Lower leg skin (tissue), 4 donors: ENCODE measurements around the gene USP26. TPM values are rescaled to one million over a fixed set of nuclear protein-coding genes. Genes with fewer than 3 reads are reported as not detected.

Source experiments
- DNase-seq, 2 donors: peaks; one replicate each; pipeline ENCODE4 v3.0.0-alpha.2; 2019; ENCODE audit warnings: low spot score in 2 of 2
- H3K4me3 ChIP-seq: fragments of 200-600 bp; sonication (generic); 2 replicates; pipeline ENCODE4 v1.5.1; 2017; ENCODE audit warnings: mild to moderate bottlenecking, low read depth; ENCODE audit not compliant: poor library complexity, severe bottlenecking
- POLR2A ChIP-seq, 2 donors: fragments of 450-650 bp; IDR thresholded peaks; one replicate each; pipeline ENCODE4 v1.6.1; 2016 to 2017; ENCODE audit warnings: antibody characterized with exemption in 2 of 2, mild to moderate bottlenecking in 1 of 2, moderate library complexity in 1 of 2
- WGBS, 2 donors: methylation state at CpG; one replicate each; pipeline ENCODE4 v1.1.5; 2018; 5-methylcytosine and 5-hydroxymethylcytosine counted together
- intact Hi-C: fragments of 100-400 bp; cut with DNase I; formaldehyde crosslinking; loops from one replicate; pipeline ENCODE4 v1.15.0; 2023; ENCODE audit warnings: low total_unique reads
- total RNA-seq, 4 donors: library from RNA; depleted of rRNA; stranded (reverse); fragments of >200 nt; gene quantifications; one replicate each; pipeline ENCODE4 v1.1.0, GENCODE V29; 2016
- TF ChIP-seq, protein P1 (sequence below), 3 donors: fragments of 450-650 bp; IDR thresholded peaks; one replicate each; pipeline ENCODE4 v1.5.1; 2016; ENCODE audit warnings: antibody characterized with exemption in 3 of 3, mild to moderate bottlenecking in 3 of 3, moderate library complexity in 2 of 3

USP26 gene
- total RNA-seq, 4 donors from 2014 or later = not detected

DNA sequence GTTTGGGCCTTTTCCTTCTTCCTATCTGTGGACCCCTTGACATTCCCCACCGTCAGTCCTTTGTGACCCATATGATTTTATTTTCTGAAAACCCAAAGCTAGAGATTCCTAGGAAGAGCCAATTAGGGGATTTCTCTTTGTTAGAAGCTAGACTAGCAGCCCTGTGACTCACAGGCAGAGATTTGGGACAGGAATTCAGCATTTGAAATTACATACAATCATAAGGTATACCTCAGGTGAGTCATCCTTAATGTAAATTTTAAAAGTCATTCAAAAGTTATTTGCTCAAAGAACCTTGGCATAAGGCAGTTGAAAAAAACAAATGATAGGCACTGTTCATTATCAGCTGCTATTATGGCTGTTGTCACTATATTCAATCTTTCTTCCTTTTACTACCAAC, 40.6 kb downstream of the USP26 start:
- H3K4me3 ChIP-seq = no peak overlapping the region
- no peak for TF ChIP-seq POLR2A (IDR thresholded peaks at IDR 0.05)
- TF ChIP-seq, protein P1, sequence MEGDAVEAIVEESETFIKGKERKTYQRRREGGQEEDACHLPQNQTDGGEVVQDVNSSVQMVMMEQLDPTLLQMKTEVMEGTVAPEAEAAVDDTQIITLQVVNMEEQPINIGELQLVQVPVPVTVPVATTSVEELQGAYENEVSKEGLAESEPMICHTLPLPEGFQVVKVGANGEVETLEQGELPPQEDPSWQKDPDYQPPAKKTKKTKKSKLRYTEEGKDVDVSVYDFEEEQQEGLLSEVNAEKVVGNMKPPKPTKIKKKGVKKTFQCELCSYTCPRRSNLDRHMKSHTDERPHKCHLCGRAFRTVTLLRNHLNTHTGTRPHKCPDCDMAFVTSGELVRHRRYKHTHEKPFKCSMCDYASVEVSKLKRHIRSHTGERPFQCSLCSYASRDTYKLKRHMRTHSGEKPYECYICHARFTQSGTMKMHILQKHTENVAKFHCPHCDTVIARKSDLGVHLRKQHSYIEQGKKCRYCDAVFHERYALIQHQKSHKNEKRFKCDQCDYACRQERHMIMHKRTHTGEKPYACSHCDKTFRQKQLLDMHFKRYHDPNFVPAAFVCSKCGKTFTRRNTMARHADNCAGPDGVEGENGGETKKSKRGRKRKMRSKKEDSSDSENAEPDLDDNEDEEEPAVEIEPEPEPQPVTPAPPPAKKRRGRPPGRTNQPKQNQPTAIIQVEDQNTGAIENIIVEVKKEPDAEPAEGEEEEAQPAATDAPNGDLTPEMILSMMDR (IDR thresholded peaks at IDR 0.05) = no peak
- 65 to 73% methylated on average over 1 of the region's 1 CpG for WGBS, 2 donors
- DNase-seq = no peak
- intact Hi-C loops = no loop called here

DNA sequence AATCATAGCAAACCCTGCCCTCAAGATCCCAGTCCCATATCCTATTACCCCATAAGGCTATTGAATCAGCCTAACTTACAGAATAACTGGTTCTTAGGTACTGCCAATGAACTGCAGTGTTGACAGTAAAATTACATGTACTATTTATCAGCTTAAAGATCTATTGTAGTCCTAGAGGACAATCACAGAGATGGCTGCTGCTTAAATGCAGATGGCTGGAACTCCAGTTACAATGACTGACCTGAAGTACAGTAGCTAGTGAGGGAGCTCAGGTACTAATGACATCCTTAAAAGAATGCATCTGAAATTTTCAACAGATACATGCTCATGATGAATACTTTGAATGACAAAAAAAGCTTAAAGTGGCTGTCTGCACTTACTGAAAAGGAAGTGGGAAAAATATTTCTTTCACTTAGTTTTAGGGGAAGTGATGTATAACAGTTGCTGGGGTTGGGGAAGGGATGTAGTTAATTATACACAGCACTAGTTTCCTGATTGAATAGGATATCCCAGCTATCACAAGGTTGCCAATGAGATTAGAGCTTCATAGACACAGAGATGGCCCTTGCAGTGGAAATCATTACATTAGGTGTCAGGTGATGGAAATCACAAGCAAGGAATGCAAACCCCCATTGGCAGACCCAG, 42.0 kb downstream of the USP26 start:
- intact Hi-C loops = no loop called here
- TF ChIP-seq, protein P1 (IDR thresholded peaks at IDR 0.05) = no peak
- no peak for TF ChIP-seq POLR2A (IDR thresholded peaks at IDR 0.05)
- DNase-seq = no peak
- H3K4me3 ChIP-seq = no peak overlapping the region

DNA sequence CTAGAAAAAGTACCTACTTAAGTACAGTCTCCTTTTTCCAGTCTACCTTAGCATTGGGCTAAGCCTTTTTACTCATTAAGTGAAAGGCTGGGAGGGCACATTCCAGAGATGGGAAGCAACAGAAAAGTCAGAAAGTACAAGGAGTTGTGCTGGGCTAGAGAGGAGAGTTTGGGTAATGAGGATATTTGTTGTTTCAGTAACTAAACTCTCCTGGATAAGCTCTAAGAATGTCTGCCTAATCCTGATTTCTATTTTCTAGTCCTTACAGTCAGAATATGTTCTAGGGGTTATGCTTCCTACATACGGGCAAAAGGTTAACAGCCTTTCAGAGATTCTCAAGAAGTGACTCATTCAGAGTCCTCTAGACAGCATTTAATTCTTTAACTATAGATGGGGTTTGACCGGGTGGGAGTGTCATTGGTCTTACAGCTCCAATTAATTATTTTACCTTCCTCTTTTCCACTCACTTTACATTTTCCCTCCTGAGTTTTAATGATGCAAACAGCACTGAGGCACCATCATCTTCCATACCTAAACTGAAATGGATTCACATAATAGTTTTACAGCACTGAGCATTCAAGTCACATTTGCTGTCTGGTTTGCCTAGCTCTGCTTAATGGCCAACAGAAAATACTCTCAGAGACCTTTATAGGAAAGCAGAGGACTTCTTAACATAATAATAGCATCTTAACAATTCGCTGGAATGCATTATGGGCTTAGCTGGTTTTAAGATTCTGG, 42.9 kb downstream of the USP26 start:
- intact Hi-C loops = no loop called here
- TF ChIP-seq, protein P1 (IDR thresholded peaks at IDR 0.05) = no peak
- no peak for TF ChIP-seq POLR2A (IDR thresholded peaks at IDR 0.05)
- DNase-seq = no peak
- 54 to 60% methylated on average over 3 of the region's 3 CpGs for WGBS, 2 donors
- no peak overlapping the region for H3K4me3 ChIP-seq

DNA sequence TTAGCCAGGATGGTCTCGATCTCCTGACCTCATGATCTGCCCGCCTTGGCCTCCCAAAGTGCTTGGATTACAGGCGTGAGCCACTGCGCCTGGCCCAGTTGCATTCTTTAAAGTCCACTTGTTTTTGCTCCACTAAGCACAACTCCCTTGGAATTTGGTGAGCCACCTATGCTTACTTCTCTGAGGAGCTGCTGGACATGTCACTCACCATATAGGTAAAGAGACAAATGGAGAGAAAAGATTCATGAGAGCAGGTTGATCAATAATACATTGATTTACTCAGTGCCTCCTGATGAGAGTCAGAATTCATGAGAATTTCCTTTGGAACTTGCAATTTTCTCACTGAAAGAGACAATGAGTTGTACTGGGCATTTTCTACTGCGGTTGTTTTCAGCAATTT, 48.2 kb downstream of the USP26 start:
- TF ChIP-seq, protein P1 (IDR thresholded peaks at IDR 0.05) = no peak
- TF ChIP-seq POLR2A (IDR thresholded peaks at IDR 0.05) = no peak
- no peak for DNase-seq
- intact Hi-C loops = no loop called here
- no peak overlapping the region for H3K4me3 ChIP-seq
- WGBS, 2 donors = 83 to 89% methylated on average over 4 to 5 of the region's 5 CpGs

DNA sequence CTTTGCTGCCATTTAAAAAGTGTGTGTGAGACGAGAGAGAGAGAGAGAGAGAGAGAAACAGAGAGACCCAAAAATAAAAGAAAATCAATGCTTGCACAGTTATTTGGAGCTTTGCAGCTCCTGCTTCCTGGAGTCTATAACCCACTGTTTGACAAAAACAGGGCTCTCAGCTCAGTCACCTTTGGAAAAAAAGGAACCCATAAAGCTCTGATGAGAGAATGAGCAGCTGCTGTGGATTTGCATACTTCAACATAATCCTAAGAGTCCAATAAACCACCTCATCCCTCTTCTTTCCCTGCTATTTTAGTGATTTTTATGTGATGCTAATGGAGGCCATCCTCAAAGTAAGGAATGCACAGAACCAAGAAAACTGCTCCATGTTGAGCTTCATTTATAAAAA, 50.3 kb downstream of the USP26 start:
- TF ChIP-seq POLR2A (IDR thresholded peaks at IDR 0.05) = no peak
- TF ChIP-seq, protein P1 (IDR thresholded peaks at IDR 0.05) = no peak
- 63 to 89% methylated on average over 1 of the region's 1 CpG for WGBS, 2 donors
- DNase-seq = no peak

More for the DNA sequence above, 50.3 kb downstream of the USP26 start:
- H3K4me3 ChIP-seq = no peak overlapping the region
- intact Hi-C loops = no loop called here
